GM12874 (cell line): ENCODE results near the gene TMEM8B.

Source experiments
- TF ChIP-seq, protein P1 (sequence below): IDR thresholded peaks from 2 replicates; pipeline ENCODE4 v1.5.1; 2011; ENCODE audit warnings: low read depth, mild to moderate bottlenecking, control low read depth, low read length, moderate library complexity; ENCODE audit not compliant: insufficient read depth

TMEM8B gene

DNA sequence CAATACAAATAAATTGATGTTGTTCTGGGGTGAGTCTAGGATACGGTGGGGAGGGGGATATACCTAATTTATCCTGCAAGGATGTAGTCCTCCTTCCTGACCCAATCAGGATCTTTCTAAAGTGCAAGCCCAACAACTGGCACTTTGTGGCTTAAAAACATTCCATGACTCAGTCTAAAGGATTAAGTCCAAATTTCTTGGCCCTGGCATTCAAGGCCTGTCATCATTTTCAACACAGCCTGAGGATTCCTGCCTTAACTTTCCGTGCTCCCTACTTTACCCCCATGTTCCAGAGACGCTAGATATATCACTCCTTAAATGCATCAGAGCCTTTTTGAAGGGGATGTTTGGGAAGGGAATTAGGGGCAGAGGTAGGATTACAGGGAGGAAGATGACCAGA lies 1.5 kb upstream of the TMEM8B start:
- TF ChIP-seq, protein P1, sequence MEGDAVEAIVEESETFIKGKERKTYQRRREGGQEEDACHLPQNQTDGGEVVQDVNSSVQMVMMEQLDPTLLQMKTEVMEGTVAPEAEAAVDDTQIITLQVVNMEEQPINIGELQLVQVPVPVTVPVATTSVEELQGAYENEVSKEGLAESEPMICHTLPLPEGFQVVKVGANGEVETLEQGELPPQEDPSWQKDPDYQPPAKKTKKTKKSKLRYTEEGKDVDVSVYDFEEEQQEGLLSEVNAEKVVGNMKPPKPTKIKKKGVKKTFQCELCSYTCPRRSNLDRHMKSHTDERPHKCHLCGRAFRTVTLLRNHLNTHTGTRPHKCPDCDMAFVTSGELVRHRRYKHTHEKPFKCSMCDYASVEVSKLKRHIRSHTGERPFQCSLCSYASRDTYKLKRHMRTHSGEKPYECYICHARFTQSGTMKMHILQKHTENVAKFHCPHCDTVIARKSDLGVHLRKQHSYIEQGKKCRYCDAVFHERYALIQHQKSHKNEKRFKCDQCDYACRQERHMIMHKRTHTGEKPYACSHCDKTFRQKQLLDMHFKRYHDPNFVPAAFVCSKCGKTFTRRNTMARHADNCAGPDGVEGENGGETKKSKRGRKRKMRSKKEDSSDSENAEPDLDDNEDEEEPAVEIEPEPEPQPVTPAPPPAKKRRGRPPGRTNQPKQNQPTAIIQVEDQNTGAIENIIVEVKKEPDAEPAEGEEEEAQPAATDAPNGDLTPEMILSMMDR: no peak

GRCh38 chr9:35828716-35829083 lies 328 bp upstream of the TMEM8B start, which contains the start of gene FAM221B:
FAM221B (minus strand) TSS chr9:35828732; CDS start chr9:35826161, 2,571 bp downstream.
- TF ChIP-seq, protein P1: no peak

DNA sequence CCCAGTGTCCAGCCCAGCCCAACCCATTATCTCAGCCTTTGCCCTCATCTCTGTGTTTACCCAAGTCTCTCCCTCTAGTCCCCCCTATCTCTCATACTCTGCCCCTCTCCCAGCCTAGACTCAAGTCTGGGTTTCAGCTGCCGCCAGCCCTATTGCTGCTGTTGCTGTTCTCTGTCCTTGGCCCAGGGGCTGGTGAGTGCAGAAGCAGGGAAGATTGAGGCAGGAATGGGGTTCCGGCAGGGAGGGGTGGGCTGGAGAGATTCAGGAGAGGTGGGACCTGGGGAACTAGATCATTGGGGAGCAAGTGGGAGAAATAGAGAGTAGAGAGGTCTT lies 702 bp downstream of the TMEM8B start:
- TF ChIP-seq, protein P1: no peak

- TF ChIP-seq, protein P1: no peak
These were observed 2.0 kb downstream of the TMEM8B start for GRCh38 chr9:35831040-35831439.

- TF ChIP-seq, protein P1: no peak
These were observed 3.8 kb downstream of the TMEM8B start for GRCh38 chr9:35832814-35833213.

DNA sequence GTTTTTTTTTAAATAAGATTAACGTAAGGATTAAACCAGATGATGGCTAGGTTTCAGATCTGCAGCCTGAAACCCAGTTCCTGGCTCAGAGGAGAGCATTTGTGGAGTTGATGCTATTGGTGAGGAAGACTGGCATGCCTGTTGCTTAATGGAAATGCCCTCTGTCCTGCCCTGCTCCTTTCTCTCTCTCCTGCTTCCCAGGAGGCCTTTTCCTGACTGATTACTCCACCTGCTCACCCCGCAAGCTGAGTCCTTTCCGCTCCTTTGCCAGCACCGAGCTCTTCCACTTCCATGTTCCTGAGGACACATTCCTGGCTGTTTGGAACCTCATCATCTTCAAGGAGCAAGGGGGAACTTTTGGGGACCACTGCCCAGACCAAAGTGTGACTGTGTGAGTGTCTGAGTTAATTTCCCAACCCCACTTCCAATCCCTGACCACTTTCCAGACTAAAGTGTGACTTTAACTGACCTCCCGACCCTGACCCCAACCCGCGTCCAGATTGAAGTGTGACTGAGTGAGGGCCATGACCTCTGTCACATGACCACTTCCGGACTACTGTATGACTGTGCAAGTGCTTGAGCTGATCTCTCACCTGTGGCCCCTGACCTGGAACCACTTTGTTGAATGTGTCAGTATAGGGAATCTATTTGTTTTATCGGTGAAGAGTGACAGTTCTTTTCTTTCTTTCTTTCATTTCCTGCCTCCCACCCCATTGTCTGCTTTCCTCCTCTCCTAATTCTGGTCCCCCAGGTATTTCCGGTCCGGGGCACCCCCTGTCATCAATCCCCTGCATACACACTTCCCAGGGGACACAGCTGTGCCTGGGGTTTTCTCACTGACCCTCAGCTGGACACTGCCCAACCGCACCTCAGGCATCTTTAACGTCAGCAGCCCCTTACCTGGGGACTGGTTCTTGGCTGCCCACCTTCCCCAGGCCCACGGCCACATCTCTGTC lies 5.5 kb downstream of the TMEM8B start:
- TF ChIP-seq, protein P1: no peak

DNA sequence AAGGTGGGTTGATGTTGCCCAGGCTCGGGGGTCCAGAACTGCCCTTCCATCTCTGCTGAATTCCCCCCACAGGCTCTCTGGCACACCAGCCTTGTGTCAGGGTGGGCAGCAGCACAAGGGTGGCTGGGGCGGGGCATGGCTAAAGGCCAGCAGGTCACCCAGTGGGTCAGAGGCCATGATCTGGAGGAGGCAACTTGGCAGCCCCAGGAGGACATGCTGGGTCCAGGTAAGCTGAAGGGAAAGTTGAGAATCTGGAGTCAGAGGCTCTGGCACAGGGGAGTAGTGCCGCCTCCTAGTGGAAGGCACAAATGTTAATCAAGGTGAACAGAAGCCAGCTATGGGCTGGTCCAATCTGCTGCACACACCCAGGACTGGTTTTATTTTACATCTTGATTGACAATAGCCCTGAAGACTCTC lies 6.2 kb downstream of the TMEM8B start:
- TF ChIP-seq, protein P1: peak; percentile 31
